Heart right ventricle (tissue), 16 donors: ENCODE results near the gene CAPZB. TPM values are rescaled to one million over a fixed set of nuclear protein-coding genes. Genes with fewer than 3 reads are reported as not detected.

Experiments
- ATAC-seq, 8 donors: fragments of 200-7000 bp; cut with Tn5 transposase; one replicate each; pipeline ENCODE4 v1.9.1; 2020; ENCODE audit warnings: mild to moderate bottlenecking in 8 of 8, moderate library complexity in 8 of 8, moderate number of reproducible peaks in 1 of 8
- DNase-seq, 2 donors: peaks; one replicate each; pipeline ENCODE4 v3.0.0-alpha.2; 2020
- H3K27ac ChIP-seq, 10 donors: fragments of 200-600 bp; sonication (generic) in 2 of 10; one replicate each; pipeline versions ENCODE4 v1.5.0 to v1.8.0; 2020 to 2022; ENCODE audit warnings: mild to moderate bottlenecking in 3 of 10
- H3K27me3 ChIP-seq, 7 donors: fragments of 200-600 bp; one replicate each; pipeline ENCODE4 v1.8.0; 2021 to 2022; ENCODE audit warnings: mild to moderate bottlenecking in 2 of 7
- H3K36me3 ChIP-seq, 9 donors: fragments of 200-600 bp; sonication (generic) in 1 of 9; one replicate each; pipeline versions ENCODE4 v1.5.0 to v1.8.0; 2020 to 2022; ENCODE audit warnings: mild to moderate bottlenecking in 2 of 9
- H3K4me1 ChIP-seq, 9 donors: fragments of 200-600 bp; sonication (generic) in 1 of 9; one replicate each; pipeline versions ENCODE4 v1.5.0 to v1.8.0; 2020 to 2022; ENCODE audit warnings: mild to moderate bottlenecking in 4 of 9
- H3K4me3 ChIP-seq, 10 donors: fragments of 200-600 bp; sonication (generic) in 2 of 10; one replicate each; pipeline versions ENCODE4 v1.5.0 to v1.8.0; 2020 to 2022; ENCODE audit warnings: mild to moderate bottlenecking in 7 of 10, moderate library complexity in 2 of 10
- H3K9me3 ChIP-seq, 11 donors: fragments of 200-600 bp in 10 of 11; sonication (generic) in 2 of 11; one replicate each; pipeline versions ENCODE4 v1.5.0 to v1.8.0; 2013 to 2022; ENCODE audit warnings: mild to moderate bottlenecking in 2 of 11, control low read depth in 1 of 11, moderate library complexity in 1 of 11
- WGBS, 2 donors: extraction: QIAGEN DNeasy Blood & Tissue Kit; methylation state at CpG; one replicate each; pipeline ENCODE4 v1.1.7; 2013; ENCODE audit warnings: inconsistent platforms in 1 of 2; 5-methylcytosine and 5-hydroxymethylcytosine counted together
- intact Hi-C, 10 donors: fragments of 100-400 bp; cut with DNase I; formaldehyde crosslinking; loops; one replicate each; pipeline versions ENCODE4 v1.11.1 to v1.14.2; 2022
- polyA plus RNA-seq, 2 donors: library from polyadenylated mRNA; stranded (reverse); fragments of 200-250 nt; gene quantifications; one replicate each; pipeline ENCODE4 v1.2.3, GENCODE V29; 2013
- total RNA-seq, 10 donors: library from RNA; stranded (reverse); fragmentation: NEBNext Ultra II Directional in 3 of 10; extraction: Animal tissue kit (Norgen Biotek cat#: 25700) in 3 of 10; gene quantifications; one replicate each; pipeline versions ENCODE4 v1.2.1 to v1.2.4, GENCODE V29; 2021 to 2023
- TF ChIP-seq, protein P1 (sequence below), 9 donors: fragments of 200-600 bp; sonication (generic) in 2 of 9; IDR thresholded peaks; one replicate each; pipeline versions ENCODE4 v1.5.0 to v1.8.0; 2021 to 2022; ENCODE audit warnings: antibody characterized with exemption in 9 of 9, mild to moderate bottlenecking in 5 of 9, moderate library complexity in 1 of 9
- donor health status: Arrhythmogenic right ventricular cardiomyopathy.
- donor health status: ischemic (EF 13 %, LVEDD 7.1; RV severe dilation, severe dysfunction).
- donor health status: healthy with polysubstance abuse.
- donor health status: DM: no; HTN: yes; CAD: no.
- donor health status: DM: no; HTN: no; CAD: no.
- donor health status: ischemic (EF 25% LVEDD 6.9; RV normal size, moderate dysfunction).
- donor health status: ischemic (EF 25% LVEDD 5.7; RV mildly dilated, moderate dysfunction).
- donor health status: healthy.
- donor health status: DM: yes; HTN: yes; CAD: no.
- donor health status: Ischemic cardiomyopathy.
- donor health status: ischemic (EF 35%, LVEDD 5.7; RV mildly dilated, moderate dysfunction).
- donor health status: nonischemic (EF 11% LVEDD 7.7; RV severe dilation, severe dysfunction).
- donor health status: DM: yes; HTN: yes; CAD: no.
- donor health status: PGD.
- donor health status: ischemic (EF 29% LVEDD 5.4; RV normal size, mild dysfunction).
- donor health status: nonischemic (EF 23%, LVEDD 6.1; RV moderate dilation, normal function).

Gene CAPZB
- total and polyA plus RNA-seq, 12 donors = 158 to 307 (median 228) TPM

DNA sequence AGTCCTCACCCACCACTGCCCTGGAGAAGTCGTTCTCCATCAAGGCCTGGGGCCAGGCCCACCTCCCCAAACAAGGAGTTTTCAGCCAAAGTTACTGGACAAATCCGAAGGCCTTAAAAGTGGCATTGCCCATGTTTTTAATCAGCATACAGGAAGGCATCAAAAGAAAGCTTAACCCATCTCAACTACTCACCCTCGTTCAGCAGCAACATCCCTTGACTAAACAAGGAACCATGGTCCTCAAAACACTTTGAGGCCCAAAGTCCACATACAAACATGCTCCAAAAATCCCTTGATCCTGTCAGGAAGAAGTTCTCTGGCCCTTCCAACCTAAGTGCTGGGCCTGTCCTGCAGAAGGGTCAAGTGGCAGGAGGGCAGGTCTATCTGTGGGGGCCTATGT is 1.6 kb downstream of the CAPZB start:
- TF ChIP-seq, protein P1, sequence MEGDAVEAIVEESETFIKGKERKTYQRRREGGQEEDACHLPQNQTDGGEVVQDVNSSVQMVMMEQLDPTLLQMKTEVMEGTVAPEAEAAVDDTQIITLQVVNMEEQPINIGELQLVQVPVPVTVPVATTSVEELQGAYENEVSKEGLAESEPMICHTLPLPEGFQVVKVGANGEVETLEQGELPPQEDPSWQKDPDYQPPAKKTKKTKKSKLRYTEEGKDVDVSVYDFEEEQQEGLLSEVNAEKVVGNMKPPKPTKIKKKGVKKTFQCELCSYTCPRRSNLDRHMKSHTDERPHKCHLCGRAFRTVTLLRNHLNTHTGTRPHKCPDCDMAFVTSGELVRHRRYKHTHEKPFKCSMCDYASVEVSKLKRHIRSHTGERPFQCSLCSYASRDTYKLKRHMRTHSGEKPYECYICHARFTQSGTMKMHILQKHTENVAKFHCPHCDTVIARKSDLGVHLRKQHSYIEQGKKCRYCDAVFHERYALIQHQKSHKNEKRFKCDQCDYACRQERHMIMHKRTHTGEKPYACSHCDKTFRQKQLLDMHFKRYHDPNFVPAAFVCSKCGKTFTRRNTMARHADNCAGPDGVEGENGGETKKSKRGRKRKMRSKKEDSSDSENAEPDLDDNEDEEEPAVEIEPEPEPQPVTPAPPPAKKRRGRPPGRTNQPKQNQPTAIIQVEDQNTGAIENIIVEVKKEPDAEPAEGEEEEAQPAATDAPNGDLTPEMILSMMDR (IDR thresholded peaks at IDR 0.05) = no peak
- H3K36me3 ChIP-seq = peaks cover 0 to 44% (median 0%) of the 10 kb centered on the region in 9 donors
- peak overlapping the region in 8 of 10 donors; percentile 94 to 100 (median 100) for H3K27ac ChIP-seq
- H3K4me3 ChIP-seq = peak overlapping the region in 9 of 10 donors; percentile 79 to 100 (median 100)
- intact Hi-C loops = loop anchor here in 8 of 10 donors (5.0 to 10.0 kb wide), 10 partner anchors 36 to 171 kb away; partner anchors contain the start of gene NBL1 (in 3 of the 8)
- ATAC-seq (no peak), DNase-seq (no peak)
- H3K27me3 ChIP-seq = no peaks in the 10 kb centered on the region
- WGBS, 2 donors = 41 to 65% methylated on average over 3 of the region's 3 CpGs
- H3K4me1 ChIP-seq = peaks cover 43 to 83% (median 79%) of the 10 kb centered on the region in 9 donors
- no peaks in the 10 kb centered on the region for H3K9me3 ChIP-seq

DNA sequence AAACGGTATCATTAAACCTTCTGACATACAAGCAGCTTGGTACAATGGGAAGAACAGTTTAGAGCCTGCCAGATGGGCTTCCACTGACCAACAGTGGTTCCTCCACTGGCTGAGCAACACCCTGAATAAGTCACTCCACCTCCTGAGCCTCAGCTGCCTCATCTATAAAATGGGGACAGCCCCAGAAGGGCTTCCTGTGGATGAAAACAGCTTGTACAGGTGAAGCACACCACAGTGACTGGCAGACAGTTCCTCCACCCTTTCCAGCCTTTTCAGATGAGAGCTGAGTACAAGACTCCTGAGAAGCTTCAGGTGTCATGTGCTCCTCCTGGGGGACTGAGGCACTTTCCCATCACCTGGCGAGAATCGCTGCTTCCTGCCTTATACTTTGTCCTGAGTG is 2.1 kb downstream of the CAPZB start:
- Histone ChIP-seq H3K27ac (peak overlapping the region in 8 of 10 donors; percentile 94 to 100 (median 100)), H3K9me3 (no peaks in the 10 kb centered on the region), H3K27me3 (no peaks in the 10 kb centered on the region), H3K36me3 (peaks cover 0 to 48% (median 0%) of the 10 kb centered on the region in 9 donors), H3K4me1 (peaks cover 45 to 85% (median 84%) of the 10 kb centered on the region in 9 donors), H3K4me3 (peak overlapping the region in 9 of 10 donors; percentile 79 to 100 (median 100))
- TF ChIP-seq, protein P1 (IDR thresholded peaks at IDR 0.05) = no peak
- ATAC-seq (no peak), DNase-seq (no peak)
- 52 to 56% methylated on average over 3 of the region's 3 CpGs for WGBS, 2 donors
- intact Hi-C loops = loop anchor here in 8 of 10 donors (5.0 to 10.0 kb wide), 10 partner anchors 36 to 172 kb away; partner anchors contain the start of gene NBL1 (in 3 of the 8)

DNA sequence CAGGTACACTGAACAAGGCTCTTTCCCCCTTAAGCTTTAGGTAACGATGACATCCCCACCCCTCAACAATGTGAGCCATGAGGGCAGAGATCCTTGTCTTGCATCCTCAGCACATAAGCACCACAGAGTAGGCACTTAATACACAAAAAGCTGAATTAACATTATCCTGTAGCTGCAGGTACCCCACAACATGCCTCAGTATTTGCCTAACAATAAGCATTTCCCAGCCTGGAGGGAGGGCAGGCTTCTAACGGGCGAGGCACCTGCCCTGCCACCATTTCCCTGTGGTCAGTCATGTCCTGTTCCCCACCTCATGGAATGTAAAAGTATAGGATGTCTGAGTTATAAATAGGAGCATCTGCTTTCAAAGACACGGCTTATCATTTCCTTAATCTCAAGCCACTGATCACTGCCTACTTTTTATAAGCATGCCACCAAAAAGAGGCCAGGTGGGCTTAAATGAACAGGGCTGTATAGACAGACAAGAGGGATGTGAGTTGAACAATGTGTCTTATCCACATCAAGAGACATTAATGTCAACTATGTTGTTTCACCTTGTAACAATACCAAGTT is 3.4 kb downstream of the CAPZB start:
- WGBS, 2 donors = 42 to 49% methylated on average over 4 of the region's 4 CpGs
- DNase-seq (no peak), ATAC-seq (no peak)
- Histone ChIP-seq H3K9me3 (no peaks in the 10 kb centered on the region), H3K36me3 (peaks cover 0 to 52% (median 0%) of the 10 kb centered on the region in 9 donors), H3K27ac (peak overlapping the region in 4 of 10 donors; percentile 17 to 100 (median 38)), H3K27me3 (no peaks in the 10 kb centered on the region), H3K4me3 (peak overlapping the region in 2 of 10 donors; percentile 95 to 100), H3K4me1 (peaks cover 51 to 86% (median 85%) of the 10 kb centered on the region in 9 donors)
- TF ChIP-seq, protein P1 (IDR thresholded peaks at IDR 0.05) = no peak
- intact Hi-C loops = loop anchor here in 8 of 10 donors (5.0 to 10.0 kb wide), 10 partner anchors 35 to 173 kb away; partner anchors contain the start of gene NBL1 (in 3 of the 8)

GRCh38 chr1:19480282-19480681 is 5.1 kb downstream of the CAPZB start:
- ATAC-seq = no peak
- Histone ChIP-seq H3K4me3 (no peak overlapping the region), H3K27me3 (no peaks in the 10 kb centered on the region), H3K27ac (peak overlapping the region in 1 of 10 donors; percentile 35), H3K9me3 (no peaks in the 10 kb centered on the region), H3K4me1 (peaks cover 49 to 94% (median 92%) of the 10 kb centered on the region in 9 donors), H3K36me3 (peaks cover 0 to 58% (median 0%) of the 10 kb centered on the region in 9 donors)
- DNase-seq = no peak
- intact Hi-C loops = loop anchor here in 8 of 10 donors (5.0 to 10.0 kb wide), 10 partner anchors 33 to 175 kb away; partner anchors contain the start of gene NBL1 (in 3 of the 8)
- 67 to 72% methylated on average over 6 of the region's 6 CpGs for WGBS, 2 donors
- TF ChIP-seq, protein P1 (IDR thresholded peaks at IDR 0.05) = no peak
